HepG2 (cell line): Measurements from ENCODE around the gene BTBD6. TPM values are rescaled to one million over a fixed set of nuclear protein-coding genes. Genes with fewer than 3 reads are reported as not detected.

Experiments used
- ATAC-seq: fragments of 200-7000 bp; cut with Tn5 transposase; 3 replicates; pipeline ENCODE4 v1.9.1; 2020; ENCODE audit warnings: mild to moderate bottlenecking, moderate library complexity
- BruUV-seq: library from RNA; stranded (reverse); fragments of 400-500 nt; replicated peaks from 2 replicates; lab custom pipeline; 2021; lab: Mats Ljungman, UMichigan
- CTCF ChIA-PET: fragments of 300-600 bp; formaldehyde crosslinking; extraction: SDS; loops from one replicate; lab custom pipeline; 2021; ENCODE audit warnings: low total read pairs, inconsistent platforms, low intra/inter-chr PET ratio; lab: Yijun Ruan, JAX
- POLR2A ChIA-PET: fragments of 350-600 bp; sonication (Branson Sonifier 250); formaldehyde crosslinking; loops from one replicate; lab custom pipeline; 2020; ENCODE audit warnings: antibody characterized with exemption, inconsistent platforms; lab: Yijun Ruan, JAX
- DNase-seq: peaks from one replicate; pipeline ENCODE4 v3.0.0-alpha.2; 2015; ENCODE audit warnings: low spot score
- FAIRE-seq: peaks from 3 replicates; lab custom pipeline; 2011; peaks lifted over from hg19 to GRCh38; lab: Jason Lieb, UNC
- H2AFZ ChIP-seq: one replicate; pipeline ENCODE4 v1.6.1; 2011; ENCODE audit warnings: low read length, inconsistent platforms
- H3K27ac ChIP-seq: fragments of 300-600 bp; 3 replicates; pipeline ENCODE4 v1.8.0; 2011; ENCODE audit warnings: mixed run types, mild to moderate bottlenecking, mixed read lengths, low read length, inconsistent platforms; ENCODE audit not compliant: insufficient read depth; ENCODE audit errors: extremely low read length
- H3K27me3 ChIP-seq, 2 experiments: fragments of 200-600 bp in 1 of 2; 2 replicates in 1 of 2; 3 replicates in 1 of 2; pipeline versions ENCODE4 v1.6.0 to v1.8.0; 2011; ENCODE audit warnings: low read length in 2 of 2, mild to moderate bottlenecking in 2 of 2, moderate library complexity in 2 of 2, inconsistent platforms in 1 of 2; ENCODE audit not compliant: insufficient read depth in 2 of 2, control insufficient read depth in 1 of 2
- H3K36me3 ChIP-seq, 2 experiments: fragments of 200-600 bp in 1 of 2; replicated peaks in 1 of 2; 2 replicates in 1 of 2; 3 replicates in 1 of 2; pipeline versions ENCODE4 v1.5.1 to v1.8.0; 2011; ENCODE audit warnings: low read length in 2 of 2, inconsistent platforms in 1 of 2; ENCODE audit not compliant: insufficient read depth in 2 of 2, control insufficient read depth in 1 of 2
- H3K4me1 ChIP-seq: 2 replicates; pipeline ENCODE4 v1.5.1; 2012; ENCODE audit warnings: low read length, inconsistent platforms; ENCODE audit not compliant: insufficient read depth
- H3K4me2 ChIP-seq: 2 replicates; pipeline ENCODE4 v1.6.0; 2011; ENCODE audit warnings: low read depth, low read length, inconsistent platforms
- H3K4me3 ChIP-seq, 3 experiments: fragments of 200-600 bp in 1 of 3; sonication (generic), shearing (Covaris generic) in 1 of 3; replicated peaks in 1 of 3; 2 replicates each; pipeline ENCODE4 v1.5.1; 2011 to 2016; ENCODE audit warnings: low read length in 3 of 3, inconsistent platforms in 2 of 3, low read depth in 2 of 3, mild to moderate bottlenecking in 2 of 3, control low read depth in 1 of 3, mixed read lengths in 1 of 3; ENCODE audit not compliant: insufficient read depth in 1 of 3
- H3K79me2 ChIP-seq: one replicate; pipeline ENCODE4 v1.6.1; 2011; ENCODE audit warnings: low read length, inconsistent platforms; ENCODE audit not compliant: insufficient read depth
- H3K9ac ChIP-seq: 2 replicates; pipeline ENCODE4 v1.6.0; 2011; ENCODE audit warnings: mild to moderate bottlenecking, low read depth, low read length, inconsistent platforms; ENCODE audit not compliant: insufficient read depth
- H3K9me3 ChIP-seq: 2 replicates; pipeline ENCODE4 v1.5.1; 2012; ENCODE audit warnings: mild to moderate bottlenecking, low read length
- H4K20me1 ChIP-seq: 2 replicates; pipeline ENCODE4 v1.6.0; 2011; ENCODE audit warnings: inconsistent platforms, mild to moderate bottlenecking, low read length, moderate library complexity; ENCODE audit not compliant: insufficient read depth
- HNF4A ChIP-seq: sonication (generic); formaldehyde crosslinking; IDR thresholded peaks from 2 replicates; pipeline ENCODE4 v1.4.0; 2020; ENCODE audit warnings: missing genetic modification reagents
- KLF12 ChIP-seq: sonication (generic); formaldehyde crosslinking; IDR thresholded peaks from 2 replicates; pipeline ENCODE4 v1.4.0; 2020; ENCODE audit warnings: missing genetic modification reagents, borderline replicate concordance
- KMT2A ChIP-seq: sonication (generic); formaldehyde crosslinking; IDR thresholded peaks from 2 replicates; pipeline ENCODE4 v1.4.0; 2020; ENCODE audit warnings: missing genetic modification reagents
- PRPF4 ChIP-seq: fragments of 200-400 bp; formaldehyde crosslinking; IDR thresholded peaks from 2 replicates; pipeline ENCODE4 v1.6.1; 2016; ENCODE audit warnings: low read length, low read depth; ENCODE audit not compliant: poor library complexity, severe bottlenecking
- RFX3 ChIP-seq: IDR thresholded peaks from 2 replicates; pipeline ENCODE4 v1.6.1; 2016; ENCODE audit warnings: missing biosample characterization, missing genetic modification reagents
- SKIL ChIP-seq: sonication (generic); formaldehyde crosslinking; IDR thresholded peaks from 2 replicates; pipeline ENCODE4 v1.8.0; 2022; ENCODE audit warnings: missing genetic modification reagents, mild to moderate bottlenecking, moderate library complexity, borderline replicate concordance
- ZSCAN20 ChIP-seq: sonication (generic); formaldehyde crosslinking; IDR thresholded peaks from 2 replicates; pipeline ENCODE4 v1.4.0; 2020; ENCODE audit warnings: missing genetic modification reagents, mild to moderate bottlenecking, borderline replicate concordance
- WGBS: methylation state at CpG from one replicate; pipeline ENCODE4 v1.1.6; 2017; ENCODE audit warnings: low lambda C conversion rate; 5-methylcytosine and 5-hydroxymethylcytosine counted together
- in situ Hi-C: cut with HindIII; loops from 2 replicates; pipeline ENCODE4 v1.10.0; 2017; ENCODE audit warnings: low pct_unique_long_range_greater_than_20kb; ENCODE audit not compliant: extremely low pct_ligation_motif_present
- intact Hi-C: fragments of 100-400 bp; cut with micrococcal nuclease; formaldehyde crosslinking; loops from one replicate; pipeline ENCODE4 v1.10.0; 2022; ENCODE audit not compliant: unreplicated experiment
- polyA plus RNA-seq, 8 experiments: library from polyadenylated mRNA; depleted of rRNA in 3 of 8; stranded (reverse) in 7 of 8; unstranded in 1 of 8; fragments of >200 nt; fragmentation: Illumina TruSeq in 4 of 8; extraction: Trizol in 4 of 8; gene quantifications; 2 replicates each; pipeline versions ENCODE4 v1.2.1 to v1.2.3, GENCODE V29; 2011 to 2016; ENCODE audit warnings: low read depth in 4 of 8, missing spikeins in 1 of 8, mixed read lengths in 1 of 8; ENCODE audit not compliant: insufficient read depth in 1 of 8
- total RNA-seq, 5 experiments: library from RNA; depleted of rRNA; stranded (reverse); fragments of >200 nt; fragmentation: Illumina TruSeq; extraction: Trizol; gene quantifications; 2 replicates each; pipeline ENCODE4 v1.2.3, GENCODE V29; 2016; ENCODE audit warnings: low read depth in 1 of 5

Gene BTBD6
- total and polyA plus RNA-seq, 2 of the 13 experiments (the other 11 are each of a cell fraction or from before 2014, with no cell fraction given): not detected

- no peaks in the 10 kb centered on the region for H3K4me1 ChIP-seq
- CTCF ChIA-PET: no interaction called here
- no peak for ATAC-seq
- no peak for TF ChIP-seq ZSCAN20
- TF ChIP-seq RFX3: no peak
- no peak for TF ChIP-seq KLF12 (CRISPR knock-in tag)
- no peak for TF ChIP-seq HNF4A (CRISPR knock-in tag)
- no peak for TF ChIP-seq PRPF4
- no peak for TF ChIP-seq KMT2A
- H3K27ac ChIP-seq: no peak overlapping the region
- no peaks in the 10 kb centered on the region for H3K27me3 ChIP-seq
- intact Hi-C loops (no loop called here), in situ Hi-C loops (no loop called here)
- no peak overlapping the region for H3K4me2 ChIP-seq
- peaks cover 10 to 24% of the 10 kb centered on the region in 2 experiments for H3K36me3 ChIP-seq
- POLR2A ChIA-PET: no interaction called here
- DNase-seq: no peak
- BruUV-seq: no TSS peak
- 97% methylated on average over 51 of the region's 62 CpGs for WGBS
- H4K20me1 ChIP-seq: no peaks in the 10 kb centered on the region
- no peak for FAIRE-seq
- no peaks in the 10 kb centered on the region for H3K79me2 ChIP-seq
- H3K9me3 ChIP-seq: no peaks in the 10 kb centered on the region
- H2AFZ ChIP-seq: no peak overlapping the region
- H3K4me3 ChIP-seq: no peak overlapping the region
- no peak overlapping the region for H3K9ac ChIP-seq
Observed at GRCh38 chr14:105249182-105250007, 1.1 kb downstream of the BTBD6 start.

- Histone ChIP-seq H3K4me3 (no peak overlapping the region), H2AFZ (no peak overlapping the region), H4K20me1 (no peaks in the 10 kb centered on the region), H3K27me3 (no peaks in the 10 kb centered on the region), H3K36me3 (peaks cover 10 to 23% of the 10 kb centered on the region in 2 experiments), H3K9me3 (no peaks in the 10 kb centered on the region), H3K4me2 (no peak overlapping the region), H3K79me2 (no peaks in the 10 kb centered on the region), H3K27ac (no peak overlapping the region)
- DNase-seq: no peak
- ATAC-seq: no peak
- ChIA-PET CTCF (no interaction called here), POLR2A (no interaction called here)
- intact Hi-C loops (no loop called here), in situ Hi-C loops (no loop called here)
- FAIRE-seq: no peak
- no peak for TF ChIP-seq SKIL (CRISPR knock-in tag)
- TF ChIP-seq, all 625 proteins: peak for 0
- BruUV-seq: no TSS peak
- Histone ChIP-seq H3K4me1 (no peaks in the 10 kb centered on the region), H3K9ac (no peak overlapping the region)
- 100% methylated on average over 1 of the region's 16 CpGs for WGBS
Observed at GRCh38 chr14:105250008-105250366, 1.7 kb downstream of the BTBD6 start.
